ENCODE results near the gene LENEP.

LENEP gene

GRCh38 chr1:155038602-155039307 lies 45.4 kb downstream of the LENEP start:
- no peak for DNase-seq (ENCODE audit: low read depth, low spot score)
- no peak overlapping the region for H3K4me3 ChIP-seq (ENCODE audit: low read depth, low read length)
- TF ChIP-seq CTCF (IDR thresholded peaks at IDR 0.05; ENCODE audit: insufficient read depth, low read length, missing control alignments), result no peak
- CTCF ChIA-PET, result interaction anchor here (1.7 to 20.6 kb wide), 6 partner anchors 6 to 46 kb away, joined by 5 to 433 read pairs (median 67); partner anchors contain the start of genes ADAM15 and EFNA4
- POLR2A ChIA-PET, result no interaction called here

- no peak for TF ChIP-seq CTCF (IDR thresholded peaks at IDR 0.05; ENCODE audit: insufficient read depth, low read length, missing control alignments)
- ChIA-PET POLR2A (no interaction called here), CTCF (interaction anchor here (1.7 to 20.6 kb wide), 5 partner anchors 11 to 46 kb away, joined by 5 to 433 read pairs (median 49); partner anchors contain the start of genes ADAM15 and EFNA4)
- no peak overlapping the region for H3K4me3 ChIP-seq (ENCODE audit: low read depth, low read length)
- DNase-seq (ENCODE audit: low read depth, low spot score), result no peak
Measured at GRCh38 chr1:155039308-155039669, 45.9 kb downstream of the LENEP start.

GRCh38 chr1:155040358-155041093 lies 47.1 kb downstream of the LENEP start:
- TF ChIP-seq CTCF (IDR thresholded peaks at IDR 0.05; ENCODE audit: insufficient read depth, low read length, missing control alignments), result no peak
- H3K4me3 ChIP-seq (ENCODE audit: low read depth, low read length), result no peak overlapping the region
- DNase-seq (ENCODE audit: low read depth, low spot score), result no peak
- POLR2A ChIA-PET, result interaction anchor here (0.7 to 1.8 kb wide), 2 partner anchors 45 to 267 kb away, joined by 3 to 6 read pairs; no protein-coding TSS in a partner anchor
- CTCF ChIA-PET, result interaction anchor here (1.0 to 20.6 kb wide), 7 partner anchors 7 to 70 kb away, joined by 3 to 433 read pairs (median 49); partner anchors contain the start of genes ADAM15, DCST1, DCST2 and EFNA4

DNA sequence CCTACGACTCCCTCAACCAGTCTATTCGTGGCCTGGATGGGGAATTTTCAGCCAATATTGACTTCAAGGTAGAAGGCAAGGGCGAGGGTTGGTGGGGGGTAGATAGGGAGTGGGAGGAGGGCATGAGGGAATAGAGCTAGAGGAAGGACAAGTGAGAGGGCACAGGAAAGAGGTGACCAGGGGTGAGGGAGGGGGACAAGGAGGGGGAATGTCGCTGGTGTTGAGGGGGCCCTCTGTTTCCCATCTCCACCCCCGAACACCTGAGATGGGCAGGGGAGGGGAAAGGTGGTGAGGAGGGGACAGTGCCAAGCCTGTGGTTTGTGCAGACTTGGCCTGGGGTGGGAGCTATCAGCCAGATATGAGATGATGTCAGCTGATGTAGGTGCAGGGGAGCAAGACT lies 49.4 kb downstream of the LENEP start:
- ChIA-PET POLR2A (no interaction called here), CTCF (interaction anchor here (0.9 to 20.6 kb wide), 6 partner anchors 9 to 88 kb away, joined by 3 to 433 read pairs (median 76); partner anchors contain the start of genes DCST1, DCST2 and EFNA4)
- DNase-seq (ENCODE audit: low read depth, low spot score), result no peak
- H3K4me3 ChIP-seq (ENCODE audit: low read depth, low read length), result no peak overlapping the region
- no peak for TF ChIP-seq CTCF (IDR thresholded peaks at IDR 0.05; ENCODE audit: insufficient read depth, low read length, missing control alignments)

- no peak for DNase-seq (ENCODE audit: low read depth, low spot score)
- POLR2A ChIA-PET, result interaction anchor here (0.7 kb wide), 1 partner anchor 76 kb away, joined by 3 read pairs; no protein-coding TSS in a partner anchor
- TF ChIP-seq CTCF (IDR thresholded peaks at IDR 0.05; ENCODE audit: insufficient read depth, low read length, missing control alignments), result no peak
- CTCF ChIA-PET, result interaction anchor here (0.9 to 20.6 kb wide), 18 partner anchors 9 to 438 kb away, joined by 3 to 433 read pairs (median 6); partner anchors contain the start of genes DCST1, DCST2, EFNA4 and KRTCAP2
- H3K4me3 ChIP-seq (ENCODE audit: low read depth, low read length), result no peak overlapping the region
Measured at GRCh38 chr1:155043301-155043702, 49.9 kb downstream of the LENEP start.
